CD4-positive, alpha-beta T cell treated with Interleukin-2 at 100 ng/mL for 4 hours (primary cell): ENCODE results near the gene SELENOO.

Source experiments
- DNase-seq: peaks from one replicate; pipeline ENCODE4 v3.0.0-alpha.2; 2020; ENCODE audit warnings: low spot score

The SELENOO gene

DNA sequence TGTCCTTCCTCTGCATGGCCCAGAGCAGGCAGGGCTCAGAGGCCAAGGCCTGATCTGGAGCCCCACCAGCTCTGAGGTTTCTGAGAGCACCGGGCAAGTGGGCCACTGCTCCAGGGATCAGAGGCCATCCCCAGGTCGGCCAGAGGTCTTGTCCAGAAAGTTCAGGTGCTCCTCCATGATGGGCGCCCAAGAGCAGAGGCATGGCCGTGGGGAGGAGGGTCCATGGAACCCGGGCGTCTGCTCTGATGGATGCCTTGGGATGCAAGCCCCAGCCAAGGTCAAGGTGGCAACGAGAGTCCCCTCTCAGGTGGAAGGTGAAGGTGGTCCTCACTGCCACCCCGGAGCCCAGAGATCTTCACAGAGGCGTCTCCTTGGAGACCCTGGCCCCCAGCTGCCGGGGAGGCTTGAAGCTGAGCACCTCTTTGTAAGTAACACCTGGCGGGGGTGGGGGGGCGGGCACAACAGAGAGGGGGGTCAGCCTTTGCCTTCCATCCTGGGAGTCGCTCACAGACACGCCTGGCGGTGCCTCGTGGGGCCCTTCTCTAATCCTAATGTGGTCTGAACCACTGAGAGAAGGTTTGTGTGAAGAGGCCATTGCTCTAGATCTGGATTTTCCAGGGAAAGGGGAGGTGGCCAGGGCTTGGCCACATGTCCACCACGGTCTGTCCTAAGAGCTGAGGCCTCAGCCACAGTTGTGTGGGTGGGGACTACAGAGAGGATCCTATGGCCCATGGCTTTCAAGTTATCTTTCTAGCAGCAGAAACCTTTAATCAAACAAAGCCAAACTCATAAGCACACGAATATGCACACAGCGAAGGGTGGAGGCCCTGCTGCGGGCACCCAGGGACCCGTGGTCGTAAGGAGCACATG is 52.5 kb downstream of the SELENOO start:
- DNase-seq, result no peak

DNA sequence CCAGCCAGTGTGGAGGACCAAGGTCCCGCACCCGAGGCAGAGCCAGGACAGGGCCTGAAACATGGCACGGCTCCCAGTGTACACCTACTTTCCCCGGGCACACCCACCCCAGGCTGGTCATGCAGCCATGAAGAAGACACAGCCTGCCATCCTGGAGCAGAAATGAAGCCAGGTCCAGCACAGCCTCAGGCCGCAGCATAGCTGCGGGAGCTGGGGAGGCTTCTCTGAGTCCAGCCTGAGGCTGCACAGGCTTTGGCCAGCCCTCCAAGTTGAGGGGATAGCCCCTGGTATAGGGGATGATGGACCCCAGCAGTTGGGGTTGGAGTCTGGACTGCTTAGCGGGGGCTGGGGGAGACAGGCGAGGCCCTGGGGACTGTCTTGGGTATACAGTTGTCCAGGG is 53.1 kb downstream of the SELENOO start:
- no peak for DNase-seq

DNA sequence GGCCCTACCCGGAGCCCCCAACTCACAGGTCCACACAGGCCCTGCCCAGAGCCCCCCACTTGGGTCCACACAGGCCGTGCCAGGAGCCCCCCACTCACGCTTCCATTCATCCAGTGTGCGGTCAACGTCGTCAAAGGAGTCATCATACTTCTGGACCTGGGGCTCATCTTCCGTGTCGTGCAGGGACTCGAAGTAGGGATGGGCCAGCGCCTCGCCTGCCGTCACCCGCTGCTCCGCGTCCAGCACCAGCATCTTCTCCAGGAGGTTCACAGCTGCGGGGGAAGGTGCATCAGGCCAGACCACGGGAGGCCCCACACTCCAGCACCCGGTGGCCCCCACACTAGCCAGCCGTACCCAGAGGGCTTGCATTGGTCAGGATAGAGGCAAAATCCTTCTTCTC is 54.3 kb downstream of the SELENOO start:
- DNase-seq, result no peak

DNA sequence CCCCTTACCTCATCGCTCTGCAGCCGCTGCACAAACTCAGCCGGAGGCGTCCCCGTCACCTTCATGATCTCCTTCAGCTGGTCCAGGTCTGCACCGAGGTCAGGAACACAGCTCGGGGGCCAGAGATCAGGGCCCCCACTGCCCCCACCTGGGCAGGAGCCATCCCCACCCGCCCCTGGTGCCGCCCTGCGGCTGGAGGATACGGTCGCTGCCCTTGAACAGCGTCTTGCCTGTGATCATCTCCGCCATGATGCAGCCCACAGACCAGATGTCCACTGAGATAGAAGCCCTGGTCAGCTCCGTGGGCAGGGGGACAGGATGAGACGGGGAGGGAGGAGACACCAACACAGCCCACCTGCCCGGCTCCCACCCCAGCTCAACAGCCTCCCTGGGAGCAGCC is 54.8 kb downstream of the SELENOO start:
- no peak for DNase-seq

DNA sequence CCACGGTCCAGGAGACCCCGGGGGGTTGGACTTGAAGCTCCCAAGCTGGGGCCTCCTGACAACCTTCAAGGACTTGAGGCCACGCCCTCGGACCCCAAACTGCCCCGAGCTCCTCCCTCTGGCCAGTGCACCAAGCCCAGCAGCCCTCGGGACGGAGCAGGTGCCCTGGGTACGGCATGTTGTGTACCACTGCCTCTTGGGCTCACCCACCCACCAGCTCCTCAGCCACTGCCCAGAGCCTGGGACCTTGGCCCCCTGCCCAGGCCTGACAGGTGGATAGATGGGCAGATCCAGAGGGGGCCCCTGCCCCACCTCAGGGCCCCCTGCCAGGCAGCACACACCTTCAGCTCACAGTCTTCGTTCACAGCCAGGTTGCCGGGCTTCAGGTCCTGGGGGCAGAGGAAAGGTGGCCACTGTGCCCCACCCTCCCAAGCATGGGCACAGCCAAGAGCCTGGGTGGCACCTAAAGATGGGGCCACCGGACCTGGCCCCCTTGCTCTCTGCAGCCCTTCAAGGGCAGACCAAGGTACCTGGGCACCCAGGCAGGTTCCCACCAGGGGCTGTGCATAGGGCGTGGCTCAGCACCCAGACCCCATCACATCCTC is 55.5 kb downstream of the SELENOO start:
- no peak for DNase-seq

DNA sequence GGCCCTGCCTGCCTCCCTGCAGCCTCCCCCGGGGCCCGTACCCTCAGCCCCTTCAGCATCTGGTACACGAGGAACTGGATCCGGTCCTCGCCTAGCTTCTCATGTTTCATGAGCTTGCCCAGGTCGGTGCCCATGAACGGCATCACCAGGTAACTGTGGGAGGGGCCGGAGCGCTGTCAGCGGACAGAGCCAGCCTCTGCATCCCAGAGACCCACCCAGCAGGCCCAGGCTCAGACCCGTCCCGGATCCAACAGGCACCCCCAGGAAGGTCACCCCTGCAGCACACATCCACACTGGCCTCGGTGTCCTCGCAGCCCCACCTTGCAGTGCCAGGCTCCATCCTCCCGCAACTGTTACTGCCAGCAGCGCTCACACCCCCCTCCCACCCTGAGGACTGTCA is 56.2 kb downstream of the SELENOO start:
- DNase-seq, result no peak

DNA sequence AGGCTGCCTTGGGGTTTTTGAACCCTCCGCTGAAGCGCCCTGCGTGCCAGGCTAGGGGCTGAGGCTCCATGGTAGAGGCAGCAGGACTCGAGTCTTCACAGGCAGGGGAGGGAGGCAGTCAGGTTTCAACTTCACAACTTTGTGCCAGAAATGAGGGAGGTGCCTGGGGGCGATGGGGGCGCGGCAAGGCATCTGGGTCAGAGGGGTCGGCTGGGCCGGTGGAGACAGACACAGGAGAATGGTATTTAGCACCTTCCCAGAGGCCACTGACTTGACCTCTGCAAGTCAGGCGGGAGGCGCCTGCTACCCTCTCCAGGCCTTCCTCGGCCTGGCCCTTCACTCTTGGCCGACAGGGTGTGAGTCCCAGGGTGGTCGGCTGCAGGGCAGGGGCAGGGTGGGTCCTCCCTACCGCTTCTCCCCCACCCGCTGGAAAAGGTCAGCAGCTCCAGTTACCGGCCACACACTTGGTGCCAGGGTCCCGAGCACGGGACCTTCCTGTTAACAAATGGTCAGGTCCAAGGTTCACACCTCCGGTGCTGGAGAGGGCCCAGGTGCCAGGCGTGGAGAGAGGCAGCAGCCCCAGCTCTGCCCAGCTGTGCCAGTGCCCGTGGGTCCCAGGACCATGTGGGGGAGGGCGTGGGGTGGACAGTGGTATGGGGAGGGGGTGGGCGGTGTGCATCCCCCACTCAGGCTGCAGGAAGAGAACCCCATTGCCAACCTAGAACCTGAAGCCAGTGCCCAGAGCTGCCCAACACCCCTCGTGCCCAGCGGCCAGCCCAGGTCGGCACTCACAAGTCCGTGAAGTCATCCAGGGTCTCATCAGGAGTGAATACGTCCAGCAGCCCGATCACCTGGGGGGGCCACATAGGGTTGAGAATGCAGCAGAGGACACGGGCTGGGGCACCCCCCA is 56.9 kb downstream of the SELENOO start:
- no peak for DNase-seq

DNA sequence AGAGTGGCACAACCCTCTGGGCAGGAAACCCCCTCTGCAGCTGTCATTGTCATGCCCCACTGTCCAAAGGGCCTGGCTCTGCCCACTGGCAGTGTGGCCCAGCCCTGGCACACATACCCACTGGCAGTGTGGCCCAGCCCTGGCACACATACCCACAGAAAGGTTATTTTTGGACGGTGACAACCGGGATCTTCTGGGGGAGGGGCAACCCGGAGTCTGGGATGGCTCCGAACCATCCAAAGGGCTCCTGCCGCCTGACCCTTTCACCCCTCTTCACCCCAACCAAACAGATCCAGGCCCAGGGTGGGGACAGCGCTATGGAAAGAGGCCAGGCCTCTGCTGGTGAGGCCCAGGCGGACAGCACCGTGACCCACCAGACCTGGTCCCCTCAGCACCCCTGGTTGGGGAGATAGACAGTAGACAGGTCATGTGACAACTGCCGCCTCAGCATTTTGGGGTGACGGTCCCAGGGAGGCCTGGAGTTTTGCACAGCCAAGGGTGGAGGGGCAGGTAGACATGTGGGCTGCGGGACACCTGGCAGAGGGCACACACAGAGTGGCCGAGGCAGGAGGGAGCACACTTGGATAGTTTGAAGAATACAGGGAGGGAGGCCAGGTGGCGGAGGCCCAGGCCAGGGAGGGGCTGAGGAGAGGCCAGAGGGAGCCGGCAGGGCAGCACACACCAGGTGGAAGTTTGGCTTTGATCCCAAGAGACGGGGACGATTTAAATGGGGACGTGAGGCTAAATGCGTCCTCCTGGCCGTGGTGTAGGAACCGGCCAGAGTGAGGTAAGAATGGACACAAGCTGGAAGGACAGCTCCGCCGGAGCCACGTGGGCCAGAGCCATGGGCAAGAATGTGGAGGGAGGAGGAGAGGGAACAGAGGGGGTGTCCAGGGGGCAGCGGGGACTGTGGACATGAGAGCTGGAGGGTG is 57.8 kb downstream of the SELENOO start:
- DNase-seq, result no peak

DNA sequence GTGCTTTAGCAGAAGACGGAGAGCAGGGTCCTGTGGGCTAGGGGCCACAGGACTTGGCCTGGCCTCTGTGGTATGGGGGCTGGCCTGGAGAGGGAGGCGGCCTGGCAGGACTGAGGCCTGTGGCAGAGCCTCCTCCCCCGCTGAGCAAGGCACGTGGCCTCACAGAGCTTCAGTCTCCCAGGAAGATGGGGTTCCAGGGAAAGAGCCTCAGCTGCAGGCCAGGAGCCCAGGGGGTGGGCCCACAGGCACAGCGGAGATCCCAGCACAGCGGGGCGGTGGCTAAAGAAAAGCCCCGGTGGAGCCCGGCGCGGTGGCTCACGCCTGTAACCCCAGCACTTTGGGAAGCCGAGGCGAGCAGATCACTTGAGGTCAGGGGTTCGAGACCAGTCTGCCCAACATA is 58.5 kb downstream of the SELENOO start:
- no peak for DNase-seq

DNA sequence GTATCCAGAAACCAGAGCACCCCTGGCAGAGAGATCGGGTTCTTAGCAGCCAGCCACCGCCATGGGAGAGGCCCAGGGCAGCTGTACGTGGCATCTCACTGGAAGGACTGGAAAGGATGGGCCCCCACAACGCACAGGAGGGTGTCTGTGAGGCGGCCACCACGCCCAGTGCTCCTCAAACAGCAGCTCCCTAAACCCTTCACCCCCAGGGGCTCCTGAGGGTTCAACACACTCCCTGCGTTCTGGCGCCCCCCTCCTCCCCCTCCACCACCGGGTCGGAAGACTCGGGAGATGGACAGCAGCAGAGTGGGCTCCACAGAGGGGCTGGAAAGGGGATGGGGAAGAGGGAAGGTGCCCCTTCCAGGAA is 59.6 kb downstream of the SELENOO start:
- no peak for DNase-seq

DNA sequence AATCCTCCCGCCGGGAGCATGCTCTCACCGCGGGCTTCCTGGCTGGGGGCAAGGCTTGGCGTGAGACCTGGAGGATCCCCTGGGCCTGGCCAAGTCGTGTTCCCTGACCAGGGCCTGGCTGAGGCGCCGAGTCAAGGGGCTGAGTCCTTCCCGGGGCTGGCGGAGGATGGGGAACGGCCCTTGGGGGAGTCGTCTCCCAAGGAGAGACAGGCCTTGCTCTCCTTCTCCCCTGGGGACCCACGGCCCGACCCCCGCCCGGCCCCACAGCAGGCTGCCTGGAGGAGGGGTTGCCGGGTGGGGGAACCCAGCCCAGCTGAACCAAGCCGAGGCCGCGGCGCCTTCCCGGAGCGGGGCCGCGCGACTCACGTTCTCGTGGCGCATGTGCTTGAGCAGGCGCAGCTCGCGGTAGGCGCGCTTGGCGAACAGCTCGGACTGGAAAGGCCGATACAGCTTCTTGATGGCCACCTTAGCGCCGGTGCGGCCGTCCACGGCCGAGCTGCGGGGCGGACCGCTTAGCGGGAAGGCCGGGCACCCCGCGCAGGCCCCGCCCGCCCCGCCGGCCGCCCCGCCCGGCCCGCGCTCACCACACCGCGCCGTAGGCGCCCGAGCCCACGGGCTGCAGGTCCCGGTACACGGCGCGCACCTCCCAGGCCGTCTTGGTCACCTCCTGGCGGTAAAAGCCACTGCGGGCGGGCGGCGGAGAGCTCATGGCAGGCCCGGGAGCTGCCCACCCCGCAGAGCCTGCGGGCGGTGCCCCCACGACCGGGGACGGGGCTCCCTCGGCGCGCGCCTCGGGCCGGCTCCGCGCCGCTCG is 60.2 kb downstream of the SELENOO start:
- DNase-seq, result no peak

DNA sequence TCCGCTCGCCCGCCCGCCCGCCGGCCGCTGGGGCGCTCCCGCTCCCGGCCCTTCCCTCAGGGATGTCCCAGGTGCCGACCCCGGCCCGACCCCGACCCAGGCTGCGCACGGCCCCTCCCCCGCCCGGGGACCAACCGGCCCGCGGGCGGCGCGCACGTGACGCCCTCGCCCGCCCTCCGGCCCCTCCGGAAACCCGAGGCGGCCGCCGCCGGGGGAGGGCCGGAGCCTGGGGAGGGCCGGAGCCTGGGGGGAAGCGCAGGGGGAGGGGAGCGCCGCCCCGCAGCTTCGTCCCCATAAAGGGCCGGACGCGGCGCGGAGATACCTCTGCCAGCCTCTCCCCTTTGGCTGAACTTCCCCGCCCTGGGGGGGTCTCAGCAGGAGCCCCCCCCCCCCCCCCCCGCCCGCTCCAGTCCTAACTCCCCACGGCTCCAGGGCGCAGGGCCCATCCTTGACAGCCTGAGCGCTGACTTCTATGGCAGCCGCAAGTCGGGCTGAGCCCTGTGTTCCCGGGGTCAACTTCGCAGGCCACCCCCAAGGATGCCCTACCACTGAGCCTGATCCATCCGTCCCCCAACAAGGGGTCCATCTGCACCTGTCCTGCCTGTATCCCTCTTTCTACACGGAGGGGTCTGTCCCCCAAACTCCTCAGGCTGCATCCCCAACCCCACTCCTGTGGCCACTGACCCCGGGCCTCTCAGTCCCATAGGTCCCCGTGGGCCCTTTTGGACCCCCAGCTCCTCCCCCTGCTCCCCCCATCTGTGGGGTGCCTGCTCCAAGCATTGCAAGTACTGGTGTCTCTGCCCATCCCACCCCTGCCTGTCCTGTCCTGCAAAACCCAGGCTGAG is 61.0 kb downstream of the SELENOO start, which contains the start of gene MAPK12:
TSS of gene MAPK12 (minus strand) at position 69 of the 845 bp plus-strand sequence. CDS start 174 bp downstream, outside the sequence.
- DNase-seq, result no peak

DNA sequence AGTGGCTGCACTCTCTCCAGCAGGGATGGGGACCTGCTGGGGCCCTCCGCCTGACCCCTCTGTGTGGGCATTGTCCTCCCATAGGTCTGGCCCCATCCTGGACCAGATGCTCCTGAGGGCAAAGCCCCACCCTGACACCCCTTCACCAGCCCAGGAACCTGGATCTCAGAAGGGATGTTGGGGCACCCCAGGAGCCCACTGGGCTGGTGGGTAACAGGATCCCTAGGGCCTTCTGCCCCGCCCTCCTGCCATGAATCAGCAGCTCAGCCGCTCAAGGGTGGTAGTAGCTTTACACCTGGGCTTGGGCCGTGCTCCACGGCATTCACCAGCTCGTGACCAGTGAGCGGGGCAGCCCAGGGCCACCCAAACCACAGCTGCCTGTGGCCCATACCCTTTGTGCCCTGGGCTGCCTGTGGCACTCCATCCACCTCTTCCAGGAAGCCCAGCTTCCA is 61.7 kb downstream of the SELENOO start:
- DNase-seq, result no peak

DNA sequence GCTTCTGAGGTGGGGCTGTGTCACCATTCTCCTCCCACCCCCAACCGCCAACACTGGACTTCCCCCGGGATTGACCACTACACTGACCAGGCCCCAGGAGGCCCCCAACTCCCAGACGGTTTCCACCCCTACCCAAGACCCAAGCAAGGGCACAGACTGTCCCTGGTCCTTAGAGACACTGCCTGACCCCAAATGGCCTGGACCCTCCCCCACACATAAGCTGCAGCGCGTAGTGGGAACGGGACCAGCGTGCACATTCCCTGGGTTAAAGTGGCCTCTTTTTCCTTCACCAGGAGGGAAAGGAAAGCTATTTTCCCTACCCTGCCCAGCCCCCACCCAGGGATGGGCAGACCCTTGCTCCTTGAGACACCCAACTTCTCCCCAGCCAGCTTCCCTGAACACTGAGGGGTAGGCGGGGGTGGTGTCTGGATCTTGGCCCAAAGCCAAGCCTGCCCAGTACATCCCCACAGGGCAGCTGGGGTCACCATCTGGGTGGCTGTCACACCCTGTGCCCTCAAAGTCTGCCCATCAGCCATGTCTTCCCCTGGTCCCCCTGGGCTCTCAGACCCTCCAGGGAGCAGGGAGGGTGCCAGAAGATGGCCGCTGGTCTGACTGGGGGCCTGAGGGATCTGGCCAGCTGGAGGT is 62.3 kb downstream of the SELENOO start:
- DNase-seq, result no peak

DNA sequence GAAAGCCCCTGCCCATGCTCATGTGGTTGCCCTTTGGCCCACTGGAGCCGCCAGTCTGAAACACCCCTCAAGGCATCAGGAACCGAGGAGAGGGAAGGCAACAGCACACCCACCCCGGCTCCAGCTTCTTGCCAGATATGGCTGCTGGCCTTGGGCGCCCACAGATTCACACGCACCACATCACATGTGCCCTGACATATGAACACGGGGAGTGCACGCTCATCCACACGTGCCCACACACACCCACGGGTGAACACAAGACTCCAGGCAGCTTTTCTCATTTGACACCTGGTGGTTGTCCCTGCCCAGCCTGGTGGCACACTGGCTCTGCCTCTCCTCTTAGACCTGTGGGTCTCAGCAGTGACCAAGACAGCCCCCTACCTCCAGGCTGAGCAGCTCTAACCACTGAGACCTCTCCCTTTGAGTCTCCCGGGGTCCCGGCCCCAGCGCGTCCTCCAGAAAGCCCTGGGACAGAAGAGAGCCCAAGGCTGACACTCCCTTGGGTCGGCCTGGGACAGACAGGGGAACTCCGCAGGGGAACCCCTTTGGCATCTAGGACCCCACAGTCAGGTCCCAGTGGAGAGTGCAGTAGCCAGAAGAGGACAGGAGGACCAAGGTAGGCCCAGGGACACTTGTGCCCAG is 63.4 kb downstream of the SELENOO start:
- no peak for DNase-seq

DNA sequence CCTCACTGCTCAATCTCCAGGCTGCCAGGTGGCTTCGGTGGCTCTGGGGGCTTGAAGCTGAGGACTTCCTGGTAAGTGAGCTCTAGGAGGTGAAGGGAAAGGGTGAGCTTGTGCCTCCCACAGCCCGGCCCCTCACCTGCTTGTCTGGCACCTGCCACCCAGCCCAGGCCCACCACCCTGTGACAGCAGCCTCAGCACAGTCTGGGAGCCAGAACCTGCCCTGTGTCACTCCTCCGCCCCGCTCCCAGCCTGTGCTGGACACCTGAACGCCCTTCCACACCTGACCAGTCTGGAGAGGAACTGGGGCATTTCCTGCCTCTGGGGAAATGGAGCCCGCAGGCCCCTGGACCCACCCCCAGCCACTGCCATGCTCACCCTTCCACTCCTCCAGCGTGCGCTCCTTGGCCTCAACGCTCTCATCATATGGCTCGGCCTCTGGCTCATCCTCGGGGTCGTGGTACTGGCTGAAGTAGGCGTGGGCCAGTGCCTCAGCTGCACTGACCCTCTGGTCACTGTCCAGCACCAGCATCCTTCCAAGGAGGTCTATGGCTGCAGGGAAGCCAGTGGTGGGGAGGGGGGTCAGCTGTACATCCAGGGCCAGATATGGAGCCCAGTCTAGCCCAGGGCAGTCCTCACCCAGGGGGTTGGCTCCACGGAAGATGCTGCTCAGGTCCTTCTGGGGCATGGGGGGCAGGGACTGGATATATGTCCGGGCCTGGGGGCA is 64.3 kb downstream of the SELENOO start:
- no peak for DNase-seq

DNA sequence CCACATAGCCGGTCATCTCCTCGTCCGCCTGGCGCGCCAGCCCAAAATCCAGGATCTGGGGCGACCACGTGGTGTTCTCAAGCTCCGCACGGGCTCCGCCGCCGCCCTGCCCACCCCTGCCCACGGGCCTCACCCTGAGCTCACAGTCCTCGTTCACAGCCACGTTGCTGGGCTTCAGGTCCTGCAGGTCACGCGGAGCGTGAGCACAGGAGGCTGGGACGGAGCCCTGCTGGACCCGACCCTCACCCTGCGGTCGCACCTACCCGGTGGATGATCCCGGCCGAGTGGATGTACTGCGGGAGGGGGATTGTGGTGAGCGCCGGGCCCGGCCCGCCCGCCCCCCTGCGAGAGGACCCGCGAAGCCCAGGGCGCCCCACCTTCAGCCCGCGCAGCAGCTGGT is 66.2 kb downstream of the SELENOO start:
- DNase-seq, result no peak
